NCI-H2081 (cell line): ENCODE data around the gene SLC35A3.
"Not testable (repeated sequence)": the region's sequence is repeated elsewhere in the genome, so short reads cannot be mapped to it uniquely, and the experiment has no call there.

Source experiments
- DNase-seq, 2 experiments: peaks; one replicate each; lab custom pipeline; 2025; lab: John Stamatoyannopoulos, UW

The SLC35A3 gene

GRCh38 chr1:100035214-100035613 is 65.4 kb downstream of the SLC35A3 start:
- DNase-seq: no peak

DNA sequence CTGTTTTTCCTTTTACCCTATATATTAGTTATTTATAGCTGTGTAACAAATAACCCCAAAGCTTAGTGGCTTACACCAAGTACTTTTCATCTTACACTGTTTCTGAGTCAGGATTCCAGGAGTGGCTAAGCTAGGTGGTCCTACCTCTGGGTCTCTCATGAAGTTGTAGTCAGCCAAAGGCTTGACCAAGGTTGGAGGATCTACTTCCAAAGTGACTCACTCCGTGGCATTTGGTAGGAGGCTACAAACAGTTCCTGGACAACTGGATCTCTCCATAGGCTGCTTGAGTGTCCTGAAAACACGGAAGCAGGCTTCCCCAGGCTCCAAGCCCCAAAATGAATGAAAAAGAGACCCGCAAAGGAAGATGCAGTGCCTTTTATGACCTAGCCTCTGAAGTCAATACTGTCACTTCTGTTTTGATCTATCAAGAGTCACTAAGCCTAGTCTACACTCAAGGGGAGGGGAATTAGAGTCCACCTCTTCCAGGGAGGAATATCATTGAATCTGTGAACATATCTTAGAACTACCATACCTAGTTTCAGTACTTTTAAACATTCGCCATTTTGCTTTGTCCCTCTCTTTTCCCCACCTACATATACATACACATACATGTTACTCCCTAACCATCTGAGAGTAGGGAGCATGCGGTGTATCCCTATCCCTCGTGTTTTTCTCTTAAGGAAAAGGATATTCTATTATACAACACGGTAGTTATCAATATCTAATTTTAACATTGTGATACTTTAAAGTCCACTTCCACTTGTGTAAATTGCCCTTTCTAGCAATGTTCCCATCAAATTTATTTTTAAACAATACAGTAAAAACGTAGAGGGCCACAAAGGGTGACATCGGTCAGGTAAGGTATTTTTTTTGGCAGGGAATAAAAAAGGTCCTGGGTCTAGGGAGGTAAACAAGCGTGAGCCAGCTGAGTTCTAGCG is 67.2 kb downstream of the SLC35A3 start:
- no peak for DNase-seq

DNA sequence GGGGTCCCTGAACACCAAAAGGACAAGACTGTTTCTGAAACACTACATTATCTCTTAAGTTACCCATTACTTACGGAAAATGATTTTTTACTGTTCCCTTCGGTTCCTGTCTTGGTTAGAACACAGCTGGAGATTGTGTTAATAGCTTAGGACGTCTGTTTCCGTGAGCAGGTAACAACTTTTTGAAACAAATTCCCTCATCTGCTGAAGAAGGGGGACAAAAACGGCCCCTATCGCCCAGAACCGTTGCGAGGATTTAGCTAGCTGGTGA is 67.8 kb downstream of the SLC35A3 start:
- no peak for DNase-seq

DNA sequence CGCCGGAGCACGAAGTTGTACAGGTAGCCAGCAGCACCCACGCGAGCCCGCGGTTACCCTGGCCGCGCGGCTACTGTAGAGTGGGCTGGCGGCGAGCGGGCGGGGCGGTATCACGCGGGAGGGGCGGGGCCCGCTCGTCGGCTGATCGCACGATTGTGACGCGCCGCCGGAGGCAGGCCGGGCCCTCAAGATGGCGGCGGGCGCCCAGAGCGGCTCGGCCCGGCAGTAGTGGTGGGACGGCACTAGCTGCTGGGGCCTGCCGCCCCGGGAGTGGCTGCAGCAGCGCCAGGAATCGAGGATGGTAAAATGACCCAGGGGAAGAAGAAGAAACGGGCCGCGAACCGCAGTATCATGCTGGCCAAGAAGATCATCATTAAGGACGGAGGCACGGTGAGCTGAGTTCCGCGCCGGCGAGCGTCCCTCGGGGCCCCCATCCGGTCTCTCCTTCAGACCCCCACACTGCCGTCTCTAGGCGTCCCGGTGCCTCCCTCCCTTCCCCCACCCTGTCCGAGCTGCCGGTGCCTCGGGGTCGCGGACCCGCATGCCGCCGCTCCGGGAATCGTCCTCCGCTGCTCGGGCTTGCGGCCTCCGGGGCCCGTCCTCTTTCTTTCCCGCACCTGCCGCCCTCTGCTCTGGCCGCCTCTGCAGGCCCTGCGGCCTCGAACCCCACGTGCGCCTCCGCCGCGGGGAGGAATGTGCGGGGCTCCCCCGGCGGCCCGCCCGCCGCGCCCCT is 68.3 kb downstream of the SLC35A3 start:
- peak; percentile 48 to 81 for DNase-seq

- peak; percentile 35 to 48 for DNase-seq
These were observed 69.0 kb downstream of the SLC35A3 start for GRCh38 chr1:100038660-100039287.

GRCh38 chr1:100039591-100039990 is 69.8 kb downstream of the SLC35A3 start:
- no peak for DNase-seq

GRCh38 chr1:100045206-100045605 is 75.4 kb downstream of the SLC35A3 start:
- DNase-seq: no peak

GRCh38 chr1:100047235-100047708 is 77.5 kb downstream of the SLC35A3 start:
- not testable (repeated sequence) for DNase-seq

- no peak for DNase-seq
These were observed 80.3 kb downstream of the SLC35A3 start for GRCh38 chr1:100050139-100050538.

DNA sequence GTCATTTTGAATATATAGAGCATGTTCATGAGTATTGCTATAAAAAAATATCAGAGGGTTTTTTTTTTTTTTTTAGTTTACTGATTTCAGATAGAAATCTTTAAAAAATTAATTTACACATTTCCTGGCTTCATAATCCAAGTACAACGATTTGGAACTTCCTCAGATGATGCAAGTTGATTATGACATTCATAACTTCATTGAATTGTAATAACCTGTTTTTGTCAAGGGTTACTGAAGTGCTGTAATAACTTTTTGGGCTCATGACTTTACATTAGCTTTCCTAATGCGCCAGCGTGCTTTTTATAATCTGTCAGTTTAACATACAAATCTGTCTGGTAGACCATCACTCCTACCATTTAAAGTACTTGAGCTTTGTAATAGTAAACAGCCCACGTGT is 81.6 kb downstream of the SLC35A3 start:
- no peak for DNase-seq

- no peak for DNase-seq
These were observed 82.1 kb downstream of the SLC35A3 start for GRCh38 chr1:100051893-100052292.

DNA sequence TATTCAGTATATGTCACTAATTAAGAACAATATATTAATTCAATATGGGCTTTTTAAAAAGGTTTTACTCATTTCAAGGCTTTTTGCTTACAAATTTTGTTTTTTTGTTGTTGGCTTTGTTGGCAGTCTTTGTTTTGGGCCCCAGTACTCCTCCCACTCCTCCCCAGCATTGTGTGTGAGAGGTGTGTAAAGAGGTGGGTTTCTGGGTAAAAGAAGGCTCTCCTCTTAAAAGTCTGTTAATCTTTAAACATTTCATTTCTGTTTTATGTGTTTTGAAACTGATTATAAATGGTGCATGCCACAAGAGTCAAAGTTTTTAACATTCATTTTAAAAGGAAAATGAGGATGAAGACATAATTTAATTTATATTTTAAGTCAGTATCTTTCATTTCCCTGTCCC is 83.3 kb downstream of the SLC35A3 start:
- DNase-seq: no peak

DNA sequence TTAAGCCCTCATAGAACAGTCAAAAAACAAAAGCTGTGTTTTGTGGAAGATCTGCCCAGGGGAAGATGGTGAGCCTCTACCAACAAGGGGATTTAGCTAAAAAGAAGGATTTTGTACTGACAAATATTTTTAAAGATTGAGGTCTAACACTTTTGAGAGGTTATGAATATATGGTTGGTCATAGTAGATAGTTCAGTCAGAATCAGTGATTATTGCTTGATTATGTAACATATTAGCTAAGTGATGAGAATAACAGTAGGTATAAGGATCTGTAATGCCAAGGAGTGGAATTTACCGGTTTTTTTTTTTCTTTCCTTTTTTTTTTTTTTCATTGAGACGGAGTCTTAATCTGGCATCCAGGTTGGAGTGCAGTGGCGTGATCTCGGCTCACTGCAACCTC is 83.9 kb downstream of the SLC35A3 start:
- DNase-seq: no peak

DNA sequence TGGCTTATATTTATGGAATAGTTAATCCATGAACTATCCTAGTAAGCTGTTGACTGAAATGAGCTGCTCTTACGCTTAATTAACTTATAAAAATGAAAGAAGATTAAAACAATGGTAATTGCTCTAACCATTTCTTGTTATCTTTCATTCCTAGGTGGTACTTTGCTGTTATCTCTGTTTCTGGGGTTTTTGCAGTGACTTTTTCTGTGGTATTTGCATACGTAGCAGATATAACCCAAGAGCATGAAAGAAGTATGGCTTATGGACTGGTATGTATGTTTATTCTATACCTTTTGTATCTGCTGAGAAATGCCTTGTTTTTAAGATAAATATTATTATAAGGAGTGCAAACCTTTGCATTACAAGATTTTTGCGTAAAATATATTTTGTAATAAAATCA is 91.9 kb downstream of the SLC35A3 start:
- DNase-seq: no peak

- no peak for DNase-seq
These were observed 95.6 kb downstream of the SLC35A3 start for GRCh38 chr1:100065183-100065968.

- no peak for DNase-seq
These were observed 96.1 kb downstream of the SLC35A3 start for GRCh38 chr1:100065969-100066227.

- DNase-seq: no peak
These were observed 100.6 kb downstream of the SLC35A3 start for GRCh38 chr1:100070201-100070939.

DNA sequence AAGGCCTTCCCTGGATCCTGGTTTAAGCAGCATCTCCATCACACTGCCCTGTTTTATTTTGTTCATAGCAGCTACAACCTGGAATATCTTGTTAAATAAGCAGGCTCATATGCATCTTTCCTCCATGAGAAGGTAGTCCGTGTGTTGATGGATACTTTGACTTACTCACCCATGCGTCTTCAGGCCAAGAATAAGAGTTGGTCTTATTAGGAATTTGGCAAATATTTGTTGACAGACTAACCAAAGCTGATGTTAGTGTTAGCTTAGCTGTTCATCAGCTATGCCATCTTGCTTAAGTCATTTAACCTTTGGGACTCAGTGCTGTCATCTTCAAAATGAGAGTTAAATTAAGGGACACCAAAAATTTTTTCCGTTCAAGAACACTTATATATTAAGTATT is 103.7 kb downstream of the SLC35A3 start:
- DNase-seq: no peak

- DNase-seq: no peak
These were observed 105.0 kb downstream of the SLC35A3 start for GRCh38 chr1:100074604-100075395.

GRCh38 chr1:100075773-100076172 is 106.0 kb downstream of the SLC35A3 start:
- DNase-seq: no peak

GRCh38 chr1:100076319-100076718 is 106.5 kb downstream of the SLC35A3 start:
- no peak for DNase-seq
